ENCODE results near the gene SLC13A5. TPM values are rescaled to one million over a fixed set of nuclear protein-coding genes. Genes with fewer than 3 reads are reported as not detected.
A peak's percentile ranks its signal among the peaks of the same experiment; 100 is the strongest.

SLC13A5 gene
- polyA plus RNA-seq, 3 donors: 0.05 to 0.34 (median 0.10) TPM

- H3K27ac ChIP-seq (ENCODE audit: low read depth, low read length): peak overlapping the region; percentile 51
- 1 to 7% (median 6%) methylated on average over 46 to 47 of the region's 47 CpGs for WGBS, 3 donors
These were observed 61.2 kb downstream of the SLC13A5 start for GRCh38 chr17:6651919-6652452.

- H3K27ac ChIP-seq (ENCODE audit: low read depth, low read length): peak within 1 kb of the TSS; percentile 56
- 0 to 2% (median 1%) methylated on average over 35 of the region's 35 CpGs for WGBS, 3 donors
These were observed 61.7 kb downstream of the SLC13A5 start, which contains the start of the genes C17orf100 and MED31 for GRCh38 chr17:6651354-6651918. TSS of gene C17orf100 (plus strand) at chr17:6651762. CDS start at chr17:6651914, 152 bp downstream. TSS of gene MED31 (minus strand) at chr17:6651605. CDS start at chr17:6651528, 77 bp downstream.

DNA sequence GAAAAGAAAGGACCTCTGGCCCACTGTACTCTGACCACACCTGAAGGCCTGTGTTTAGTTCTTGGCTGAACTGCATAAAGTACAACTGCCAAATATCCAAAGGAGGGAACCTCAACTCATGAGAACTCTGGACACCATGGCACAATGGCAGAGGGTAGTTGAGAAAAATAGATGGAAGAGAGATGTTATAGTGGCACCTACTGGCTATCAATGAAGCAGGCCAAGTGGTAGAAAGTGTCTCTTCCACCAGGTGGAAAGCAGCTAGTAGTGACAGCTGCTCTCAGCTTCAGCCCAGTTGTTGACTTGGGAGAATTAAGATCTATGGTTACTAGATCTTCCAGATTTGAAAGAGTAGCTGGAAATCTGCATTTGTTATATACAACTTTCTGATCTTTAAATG, 65.0 kb downstream of the SLC13A5 start:
- H3K27ac ChIP-seq (ENCODE audit: low read depth, low read length): no peak overlapping the region

DNA sequence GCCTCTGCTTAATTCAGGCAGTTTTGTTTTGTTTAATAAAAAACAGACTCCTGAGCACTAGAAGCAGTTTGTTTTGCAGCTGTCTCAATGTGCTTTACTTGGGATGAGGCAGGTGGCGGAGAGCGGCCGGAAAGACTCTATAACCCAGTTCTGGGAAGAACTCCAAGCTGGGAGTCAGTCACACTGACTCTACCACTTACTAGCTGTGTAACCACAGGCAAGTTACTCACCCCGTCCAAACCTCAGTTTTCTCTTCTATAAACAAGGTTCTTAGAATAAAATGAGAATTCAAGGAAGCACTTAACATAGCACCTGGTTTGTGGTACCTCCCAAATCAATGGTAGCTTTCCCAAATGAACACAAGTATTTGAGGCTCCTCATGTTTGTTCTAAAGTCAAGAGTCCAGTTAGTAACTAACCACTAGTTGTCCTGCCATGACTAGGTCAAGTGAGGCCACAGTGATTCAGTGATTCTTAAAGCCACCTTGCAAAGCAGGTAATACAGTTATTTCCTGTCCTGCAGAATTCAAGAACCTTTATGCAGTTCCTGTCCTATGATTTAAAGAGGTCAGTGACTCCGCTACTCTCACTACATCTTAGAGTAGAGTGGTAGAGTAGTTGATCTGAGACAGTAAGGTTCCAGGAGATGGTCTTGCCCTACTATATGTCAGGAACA, 69.6 kb downstream of the SLC13A5 start:
- WGBS, 3 donors: 83 to 92% (median 86%) methylated on average over 5 of the region's 5 CpGs
- no peak overlapping the region for H3K27ac ChIP-seq (ENCODE audit: low read depth, low read length)

- WGBS, 3 donors: 42 to 69% (median 63%) methylated on average over 2 of the region's 2 CpGs
- H3K27ac ChIP-seq (ENCODE audit: low read depth, low read length): no peak overlapping the region
These were observed 70.6 kb downstream of the SLC13A5 start for GRCh38 chr17:6642592-6642991.

DNA sequence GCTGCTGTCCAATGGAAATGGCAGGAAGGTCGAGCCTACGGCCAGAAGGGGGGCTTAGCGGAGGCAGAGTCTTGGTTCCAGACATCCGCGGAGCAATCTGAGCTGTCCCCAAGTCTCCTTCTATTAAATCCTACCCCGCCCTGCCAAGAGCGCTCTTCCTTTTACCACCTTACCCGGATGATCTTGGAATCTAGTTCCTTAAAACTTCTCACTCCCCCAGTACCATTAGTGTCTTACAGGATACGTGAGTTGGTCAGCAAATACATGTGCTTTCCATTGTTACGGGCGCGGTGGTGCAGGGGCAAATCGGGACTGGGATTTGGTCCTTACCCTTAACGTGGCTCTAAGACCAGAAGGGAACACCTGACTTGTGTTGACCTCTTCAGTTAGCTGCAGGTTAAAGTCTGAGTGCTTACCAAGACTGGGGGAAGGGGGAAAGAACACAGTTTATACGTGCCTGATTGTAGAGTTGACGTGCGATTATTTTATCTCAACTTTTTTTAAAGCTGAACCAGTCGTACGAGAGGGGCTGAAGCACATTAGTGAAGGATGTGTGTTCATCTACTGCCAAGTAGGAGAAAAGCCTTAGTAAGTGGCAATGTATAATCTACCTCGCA, 71.8 kb downstream of the SLC13A5 start:
- WGBS, 3 donors: 0 to 5% (median 4%) methylated on average over 20 of the region's 20 CpGs
- H3K27ac ChIP-seq (ENCODE audit: low read depth, low read length): no peak overlapping the region

DNA sequence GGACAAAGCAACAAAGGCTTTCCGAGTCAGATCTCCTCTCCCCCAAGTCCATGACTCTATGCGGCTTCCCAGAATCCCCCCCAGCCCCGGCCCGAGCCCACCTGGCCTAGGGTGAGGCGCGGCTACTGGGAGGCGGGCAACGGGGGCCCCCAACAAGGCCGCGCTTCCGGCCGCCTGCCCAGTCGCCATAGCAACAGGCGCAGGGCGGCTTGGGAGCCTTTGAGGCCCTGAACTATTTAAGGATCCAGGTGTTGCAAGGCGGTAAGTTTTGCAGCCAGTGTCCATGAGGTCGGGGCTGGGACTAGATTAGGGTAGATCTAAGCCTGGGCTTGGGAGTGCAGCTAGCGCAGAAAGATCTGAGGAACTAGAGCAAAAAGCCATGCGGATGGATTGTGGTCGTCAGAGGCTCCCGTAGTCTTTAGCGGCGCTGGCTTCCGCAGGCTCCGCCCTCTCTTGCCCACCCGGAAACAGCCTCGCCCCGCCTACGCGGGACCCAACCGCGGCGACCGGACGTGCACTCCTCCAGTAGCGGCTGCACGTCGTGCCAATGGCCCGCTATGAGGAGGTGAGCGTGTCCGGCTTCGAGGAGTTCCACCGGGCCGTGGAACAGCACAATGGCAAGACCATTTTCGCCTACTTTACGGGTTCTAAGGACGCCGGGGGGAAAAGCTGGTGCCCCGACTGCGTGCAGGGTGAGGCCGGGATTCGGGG, 72.5 kb downstream of the SLC13A5 start, which contains the start of the genes KIAA0753 and TXNDC17:
KIAA0753 (minus strand) TSS at position 176 of the 711 bp plus-strand sequence. CDS start 5,608 bp downstream, outside the sequence.
TXNDC17 (plus strand) TSS at position 525 of the 711 bp plus-strand sequence; CDS start at position 548, 23 bp downstream.
- 0 to 1% (median 1%) methylated on average over 52 of the region's 52 CpGs for WGBS, 3 donors
- no peak within 1 kb of the TSS for H3K27ac ChIP-seq (ENCODE audit: low read depth, low read length)

DNA sequence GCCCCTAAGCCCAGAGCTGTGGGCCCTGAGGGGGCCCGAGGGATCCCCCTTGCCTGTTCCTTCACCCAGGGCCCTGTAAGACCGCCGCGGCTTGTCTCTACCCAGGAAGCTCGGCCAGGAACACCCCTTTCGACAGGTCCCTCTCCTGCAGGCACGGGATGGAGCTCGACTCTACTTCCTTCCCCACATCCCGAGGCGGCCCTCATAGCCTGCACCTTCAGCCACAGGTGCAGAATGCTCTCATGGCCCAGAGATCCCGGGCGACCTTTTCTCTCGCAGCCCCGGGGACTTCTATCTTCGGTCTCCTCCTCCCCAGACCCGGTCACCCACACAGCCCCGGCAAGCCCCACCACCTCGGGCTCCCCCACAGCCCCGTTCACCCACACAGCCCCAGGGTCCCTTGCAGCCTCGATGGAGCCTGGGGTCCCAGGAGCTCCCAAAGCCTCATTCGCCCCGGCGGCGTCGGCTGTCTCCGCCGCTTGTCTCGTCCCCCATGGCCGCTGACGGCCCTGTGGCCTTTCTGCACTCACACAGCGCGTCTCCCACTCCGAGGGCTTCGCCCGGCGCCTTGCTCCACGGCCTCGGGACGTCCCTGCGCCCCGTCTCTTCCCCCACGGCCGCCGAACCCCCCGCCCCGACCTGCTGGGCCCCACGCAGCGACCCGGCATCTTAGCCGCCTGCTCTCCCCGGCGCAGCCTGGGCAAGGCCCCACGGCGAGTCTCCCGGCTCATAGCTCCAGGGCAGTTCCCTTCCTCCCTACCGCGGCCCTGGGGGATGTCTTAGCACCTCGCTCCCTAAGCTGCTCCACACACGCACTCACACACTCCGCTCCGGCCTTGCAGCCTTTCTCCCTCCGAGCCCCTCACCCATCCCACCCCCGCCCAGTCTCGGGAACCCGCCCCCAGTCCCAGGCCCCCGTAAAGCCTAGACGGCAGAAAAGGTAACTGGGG, 73.3 kb downstream of the SLC13A5 start:
- H3K27ac ChIP-seq (ENCODE audit: low read depth, low read length): no peak overlapping the region
- WGBS, 3 donors: 0 to 1% (median 1%) methylated on average over 67 of the region's 67 CpGs

DNA sequence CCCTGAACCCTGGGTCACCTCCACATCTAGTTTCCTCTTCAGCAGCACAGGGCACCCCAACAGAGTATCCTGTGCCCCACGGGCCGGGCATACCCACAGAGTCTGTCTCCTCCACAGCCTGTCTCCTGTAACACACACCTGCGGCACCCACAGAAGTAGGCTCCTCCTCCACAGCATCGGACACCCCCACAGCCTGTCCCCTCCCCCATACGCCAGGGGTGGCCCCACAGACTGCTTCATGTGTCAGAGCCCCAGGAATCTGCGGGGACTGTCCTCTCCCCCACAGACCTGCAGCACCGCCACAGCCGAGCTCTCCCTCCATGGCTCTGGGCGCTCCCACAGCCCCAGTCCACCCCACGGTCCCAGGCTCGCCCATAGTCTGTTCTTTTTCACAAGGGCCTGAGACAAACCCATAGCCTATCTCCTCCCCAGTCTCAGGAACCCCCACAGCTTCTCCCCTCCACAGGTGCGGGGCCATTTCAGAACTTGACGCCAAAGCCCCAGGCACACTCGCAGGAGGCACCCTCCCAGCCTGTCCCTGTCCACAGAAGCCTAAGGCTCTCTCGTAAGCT, 74.1 kb downstream of the SLC13A5 start:
- H3K27ac ChIP-seq (ENCODE audit: low read depth, low read length): no peak overlapping the region
- 33 to 51% (median 51%) methylated on average over 13 to 15 of the region's 15 CpGs for whole genome bisulfite sequencing, 3 donors

DNA sequence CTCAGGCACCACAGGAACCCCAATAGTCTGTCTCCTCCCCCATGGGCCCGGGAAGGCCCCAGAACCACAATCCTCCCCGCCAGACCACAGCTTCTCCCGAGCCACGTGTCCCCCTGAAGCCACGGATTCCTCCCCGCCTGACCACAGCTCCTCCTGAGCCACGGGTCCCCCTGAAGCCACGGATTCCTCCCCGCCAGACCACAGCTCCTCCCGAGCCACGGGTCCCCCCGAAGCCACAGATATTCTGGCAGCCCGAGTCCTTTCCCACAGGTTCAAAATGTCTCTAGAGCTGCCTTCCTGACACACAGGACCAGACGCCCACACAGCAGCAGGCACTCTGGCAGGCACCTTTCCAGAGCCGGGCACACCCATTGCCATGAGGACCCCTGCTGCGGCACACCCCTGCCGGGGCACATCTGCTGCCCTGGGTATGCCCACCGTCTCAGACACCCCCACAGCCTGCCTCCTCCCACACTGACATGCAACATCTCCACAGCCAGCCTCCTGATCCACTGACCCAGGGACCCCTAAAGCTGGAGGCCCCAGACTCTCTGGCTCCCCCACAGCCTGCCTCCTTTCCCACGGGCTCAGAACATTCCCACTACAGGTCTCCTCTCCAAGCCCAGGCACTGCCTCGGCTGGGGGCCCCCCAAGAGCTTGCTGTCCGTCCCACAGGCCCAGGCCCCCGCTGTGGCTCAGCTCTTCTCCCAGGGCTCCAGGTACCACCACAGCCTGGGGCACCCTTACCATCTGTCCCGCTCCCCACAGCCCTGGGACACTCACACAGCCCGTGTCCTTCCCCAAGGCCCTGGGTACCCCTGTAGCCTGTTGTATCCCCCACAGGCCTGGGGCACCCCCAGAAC, 74.9 kb downstream of the SLC13A5 start:
- H3K27ac ChIP-seq (ENCODE audit: low read depth, low read length): no peak overlapping the region
- 60 to 79% (median 65%) methylated on average over 24 of the region's 24 CpGs for WGBS, 3 donors

DNA sequence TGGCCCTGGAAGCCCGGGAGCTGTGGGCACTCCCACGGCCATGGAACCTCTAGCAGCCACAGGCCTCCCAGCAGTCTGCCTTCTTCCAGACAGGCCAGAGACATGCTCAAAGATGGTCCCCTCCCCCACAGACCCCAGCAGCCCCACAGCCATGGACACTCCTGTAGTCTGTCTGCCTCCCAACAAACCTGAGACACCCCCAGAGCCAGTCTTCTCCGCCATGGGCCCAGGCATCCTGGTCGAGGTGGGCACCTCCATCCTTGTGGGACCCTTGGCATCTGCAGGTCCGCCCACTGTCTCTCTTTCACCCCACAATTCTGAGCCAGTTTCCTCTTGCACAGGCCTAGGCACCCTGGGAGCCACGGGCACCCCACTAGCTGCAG, 75.7 kb downstream of the SLC13A5 start:
- no peak overlapping the region for H3K27ac ChIP-seq (ENCODE audit: low read depth, low read length)
- WGBS, 3 donors: 92% methylated on average over 6 of the region's 6 CpGs

GRCh38 chr17:6636616-6637457, 76.3 kb downstream of the SLC13A5 start:
- 88 to 90% (median 89%) methylated on average over 17 of the region's 17 CpGs for WGBS, 3 donors
- H3K27ac ChIP-seq (ENCODE audit: low read depth, low read length): no peak overlapping the region

DNA sequence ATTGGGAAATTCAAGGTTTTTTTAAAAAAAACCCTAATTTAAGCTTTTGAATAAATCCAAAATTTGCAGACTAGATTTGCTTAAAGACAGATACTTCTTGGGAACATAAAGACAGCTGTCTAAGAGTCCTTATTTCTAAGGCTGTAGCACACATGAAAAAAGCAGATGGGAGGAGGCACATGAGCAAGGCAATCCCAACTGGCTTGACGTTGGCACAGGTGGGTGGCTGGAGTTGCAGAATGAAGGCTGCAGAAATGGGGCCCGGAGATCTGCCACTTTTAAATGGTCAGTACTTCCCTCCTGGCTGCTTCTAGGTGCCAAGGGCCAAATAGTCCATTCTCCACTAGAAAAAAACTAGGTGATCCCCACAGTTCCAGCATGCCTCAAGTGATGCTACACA, 77.1 kb downstream of the SLC13A5 start:
- WGBS, 3 donors: 62 to 81% (median 76%) methylated on average over 2 of the region's 2 CpGs
- H3K27ac ChIP-seq (ENCODE audit: low read depth, low read length): no peak overlapping the region
